ENCODE results near the gene GPN2. TPM values are rescaled to one million over a fixed set of nuclear protein-coding genes. Genes with fewer than 3 reads are reported as not detected.
A peak's percentile ranks its signal among the peaks of the same experiment; 100 is the strongest.

Gene GPN2
- total and polyA plus RNA-seq, 4 donors, result 13.7 to 25.6 (median 16.5) TPM

DNA sequence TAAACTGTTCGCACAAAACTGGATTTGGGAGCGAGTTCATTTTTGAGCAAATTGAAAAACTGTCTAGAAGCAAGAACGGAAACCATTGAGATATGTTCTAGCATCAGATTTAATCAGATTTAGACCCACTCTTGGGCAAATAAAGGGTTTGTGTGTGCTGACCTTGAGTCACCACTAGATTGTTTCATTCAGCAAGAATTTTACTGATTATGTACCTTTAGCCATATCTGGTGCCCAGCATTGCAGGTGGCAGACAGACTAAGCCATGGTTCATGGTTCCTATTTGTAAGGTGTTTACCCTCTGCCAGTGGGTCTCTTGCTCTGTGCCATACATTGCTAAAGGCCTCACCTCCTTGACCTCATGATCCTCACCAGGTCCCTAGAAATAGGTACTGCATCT is 32.8 kb upstream of the GPN2 start:
- TF ChIP-seq, protein P1, sequence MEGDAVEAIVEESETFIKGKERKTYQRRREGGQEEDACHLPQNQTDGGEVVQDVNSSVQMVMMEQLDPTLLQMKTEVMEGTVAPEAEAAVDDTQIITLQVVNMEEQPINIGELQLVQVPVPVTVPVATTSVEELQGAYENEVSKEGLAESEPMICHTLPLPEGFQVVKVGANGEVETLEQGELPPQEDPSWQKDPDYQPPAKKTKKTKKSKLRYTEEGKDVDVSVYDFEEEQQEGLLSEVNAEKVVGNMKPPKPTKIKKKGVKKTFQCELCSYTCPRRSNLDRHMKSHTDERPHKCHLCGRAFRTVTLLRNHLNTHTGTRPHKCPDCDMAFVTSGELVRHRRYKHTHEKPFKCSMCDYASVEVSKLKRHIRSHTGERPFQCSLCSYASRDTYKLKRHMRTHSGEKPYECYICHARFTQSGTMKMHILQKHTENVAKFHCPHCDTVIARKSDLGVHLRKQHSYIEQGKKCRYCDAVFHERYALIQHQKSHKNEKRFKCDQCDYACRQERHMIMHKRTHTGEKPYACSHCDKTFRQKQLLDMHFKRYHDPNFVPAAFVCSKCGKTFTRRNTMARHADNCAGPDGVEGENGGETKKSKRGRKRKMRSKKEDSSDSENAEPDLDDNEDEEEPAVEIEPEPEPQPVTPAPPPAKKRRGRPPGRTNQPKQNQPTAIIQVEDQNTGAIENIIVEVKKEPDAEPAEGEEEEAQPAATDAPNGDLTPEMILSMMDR (IDR thresholded peaks at IDR 0.05; ENCODE audit: control extremely low read depth, extremely low read depth), result no peak
- 95% methylated on average over 3 of the region's 3 CpGs for WGBS, 2 donors
- H3K36me3 ChIP-seq (ENCODE audit: control insufficient read depth in 4 of 4, insufficient read depth in 4 of 4, low read length in 4 of 4), result peaks cover 0 to 18% (median 14%) of the 10 kb centered on the region in 4 donors
- no peaks in the 10 kb centered on the region for H3K27me3 ChIP-seq (ENCODE audit: control insufficient read depth in 3 of 3, insufficient read depth in 3 of 3, low read length in 2 of 3)
- peaks cover 0 to 13% (median 8%) of the 10 kb centered on the region in 5 donors for H3K4me1 ChIP-seq (ENCODE audit: control insufficient read depth in 5 of 5, insufficient read depth in 5 of 5, low read length in 5 of 5)
- ATAC-seq (ENCODE audit: insufficient read depth, low FRiP score), result no peak
- no peak overlapping the region for H3K9ac ChIP-seq (ENCODE audit: insufficient read depth in 1 of 2, low read length in 2 of 2)
- no peak overlapping the region for H3K4me3 ChIP-seq
- no peaks in the 10 kb centered on the region for H3K9me3 ChIP-seq (ENCODE audit: control insufficient read depth in 4 of 4, insufficient read depth in 3 of 4, low read length in 3 of 4)
- no peak overlapping the region for H3K27ac ChIP-seq (ENCODE audit: low read depth in 1 of 2, low read length in 1 of 2)
- no peak for DNase-seq

DNA sequence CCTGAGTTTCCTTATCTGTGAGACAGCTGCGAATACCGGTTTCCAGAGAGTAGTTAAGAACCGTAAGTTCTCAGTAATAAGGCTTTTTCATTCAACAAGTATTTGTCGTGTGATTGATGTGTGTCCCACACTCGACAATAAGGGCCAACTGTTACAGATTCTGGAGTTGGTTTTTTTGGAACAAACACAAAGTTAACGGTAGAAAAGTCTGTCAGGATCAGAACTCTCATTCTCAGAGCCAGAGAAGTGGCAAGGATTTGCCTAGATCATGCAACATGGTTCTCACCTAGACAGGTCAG is 32.3 kb upstream of the GPN2 start:
- Histone ChIP-seq H3K36me3 (ENCODE audit: control insufficient read depth in 4 of 4, insufficient read depth in 4 of 4, low read length in 4 of 4) (peaks cover 0 to 18% (median 12%) of the 10 kb centered on the region in 4 donors), H3K9me3 (ENCODE audit: control insufficient read depth in 4 of 4, insufficient read depth in 3 of 4, low read length in 3 of 4) (no peaks in the 10 kb centered on the region), H3K4me3 (peak overlapping the region; percentile 90), H3K4me1 (ENCODE audit: control insufficient read depth in 5 of 5, insufficient read depth in 5 of 5, low read length in 5 of 5) (peaks cover 0 to 13% (median 8%) of the 10 kb centered on the region in 5 donors), H3K27ac (ENCODE audit: low read depth in 1 of 2, low read length in 1 of 2) (peak overlapping the region in 1 of 2 donors; percentile 93), H3K9ac (ENCODE audit: insufficient read depth in 1 of 2, low read length in 2 of 2) (peak overlapping the region; percentile 82 to 86), H3K27me3 (ENCODE audit: control insufficient read depth in 3 of 3, insufficient read depth in 3 of 3, low read length in 2 of 3) (no peaks in the 10 kb centered on the region)
- DNase-seq (no peak), ATAC-seq (ENCODE audit: insufficient read depth, low FRiP score) (no peak)
- WGBS, 2 donors, result 23 to 51% methylated on average over 6 of the region's 6 CpGs
- TF ChIP-seq, protein P1 (IDR thresholded peaks at IDR 0.05; ENCODE audit: control extremely low read depth, extremely low read depth), result no peak

DNA sequence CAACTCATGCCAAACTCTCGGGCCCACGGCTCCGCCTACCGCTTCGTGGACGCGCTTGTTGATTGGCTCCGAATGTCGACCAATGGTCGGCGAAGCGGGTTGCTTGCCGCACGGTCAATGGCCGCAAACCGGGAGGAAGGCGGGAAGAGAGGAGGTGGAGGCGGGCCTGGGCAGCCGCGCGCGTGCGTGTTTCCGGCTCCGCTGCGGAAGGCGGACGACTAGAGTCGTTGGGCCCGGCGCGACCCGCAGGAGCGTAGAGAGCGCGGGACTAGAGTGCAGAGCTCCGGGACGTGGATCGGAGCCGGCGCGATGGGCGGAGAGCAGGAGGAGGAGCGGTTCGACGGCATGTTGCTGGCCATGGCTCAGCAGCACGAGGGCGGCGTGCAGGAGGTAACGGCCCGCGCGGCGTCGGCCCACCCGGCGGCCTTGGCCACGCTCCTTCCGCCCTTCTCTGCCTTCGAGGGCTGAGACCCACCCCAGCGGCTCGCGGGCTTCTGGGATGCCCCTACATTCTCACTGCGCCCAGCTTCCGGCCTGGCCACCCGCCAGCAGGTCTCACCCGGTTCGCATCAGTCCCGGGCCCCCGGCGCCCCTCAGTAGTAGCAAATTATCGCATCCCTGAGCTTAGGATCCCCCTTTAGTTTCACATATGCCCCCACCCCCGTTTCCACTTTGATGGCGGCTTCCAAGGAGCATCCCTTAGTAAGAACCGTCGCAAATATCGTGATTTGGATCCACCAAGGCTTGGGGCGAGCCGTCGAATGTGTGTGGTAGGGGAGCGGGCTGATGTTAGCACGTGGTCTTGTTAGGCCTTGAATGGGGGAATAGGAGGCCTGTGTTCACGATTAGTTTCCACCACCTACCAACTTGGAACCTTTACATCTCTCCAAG is 31.7 kb upstream of the GPN2 start, which contains the start of gene NUDC:
TSS of gene NUDC (plus strand) at position 204 of the 891 bp plus-strand sequence. CDS start at position 310, 106 bp downstream.
- TF ChIP-seq, protein P1 (IDR thresholded peaks at IDR 0.05; ENCODE audit: control extremely low read depth, extremely low read depth), result no peak
- ATAC-seq (ENCODE audit: insufficient read depth, low FRiP score), result peak; percentile 99
- peak within 1 kb of the TSS; percentile 90 to 93 for H3K27ac ChIP-seq (ENCODE audit: low read depth in 1 of 2, low read length in 1 of 2)
- peak within 1 kb of the TSS; percentile 90 for H3K4me3 ChIP-seq
- H3K4me1 ChIP-seq (ENCODE audit: control insufficient read depth in 5 of 5, insufficient read depth in 5 of 5, low read length in 5 of 5), result peaks cover 0 to 13% (median 8%) of the 10 kb centered on the region in 5 donors
- peak; percentile 97 to 98 (median 98) for DNase-seq
- no peaks in the 10 kb centered on the region for H3K9me3 ChIP-seq (ENCODE audit: control insufficient read depth in 4 of 4, insufficient read depth in 3 of 4, low read length in 3 of 4)
- 0 to 1% methylated on average over 59 to 83 of the region's 83 CpGs for WGBS, 2 donors
- peaks cover 0 to 14% (median 10%) of the 10 kb centered on the region in 4 donors for H3K36me3 ChIP-seq (ENCODE audit: control insufficient read depth in 4 of 4, insufficient read depth in 4 of 4, low read length in 4 of 4)
- no peaks in the 10 kb centered on the region for H3K27me3 ChIP-seq (ENCODE audit: control insufficient read depth in 3 of 3, insufficient read depth in 3 of 3, low read length in 2 of 3)
- H3K9ac ChIP-seq (ENCODE audit: insufficient read depth in 1 of 2, low read length in 2 of 2), result peak within 1 kb of the TSS; percentile 86

Data from lung (tissue), 12 donors.